ENCODE results near the gene TACC2.

TACC2 gene

GRCh38 chr10:122253605-122254004 is 264.6 kb downstream of the TACC2 start:
- ATAC-seq: no peak
- TF ChIP-seq BACH2 (CRISPR knock-in tag; IDR thresholded peaks at IDR 0.05; ENCODE audit: borderline replicate concordance) (no peak), OSR1 (CRISPR knock-in tag; IDR thresholded peaks at IDR 0.05) (no peak), PPARA (CRISPR knock-in tag; IDR thresholded peaks at IDR 0.05; ENCODE audit: borderline replicate concordance) (no peak), TOX (CRISPR knock-in tag; IDR thresholded peaks at IDR 0.05; ENCODE audit: borderline replicate concordance) (no peak), POU6F1 (CRISPR knock-in tag; IDR thresholded peaks at IDR 0.05; ENCODE audit: borderline replicate concordance, low read depth) (no peak), PATZ1 (CRISPR knock-in tag; IDR thresholded peaks at IDR 0.05; ENCODE audit: borderline replicate concordance) (no peak), SNAI2 (CRISPR knock-in tag; IDR thresholded peaks at IDR 0.05) (no peak), RARB (CRISPR knock-in tag; IDR thresholded peaks at IDR 0.05) (no peak), ZNF565 (CRISPR knock-in tag; conservative IDR thresholded peaks at IDR 0.05; ENCODE audit: low read depth) (no peak), ZFP3 (CRISPR knock-in tag; IDR thresholded peaks at IDR 0.05) (no peak), CREB5 (CRISPR knock-in tag; IDR thresholded peaks at IDR 0.05; ENCODE audit: low read depth) (no peak), CSDC2 (CRISPR knock-in tag; IDR thresholded peaks at IDR 0.05) (no peak), TSHZ2 (CRISPR knock-in tag; IDR thresholded peaks at IDR 0.05) (no peak), ARNTL (CRISPR knock-in tag; IDR thresholded peaks at IDR 0.05; ENCODE audit: borderline replicate concordance, low read depth) (no peak), ISL1 (CRISPR knock-in tag; IDR thresholded peaks at IDR 0.05) (no peak), ESRRG (CRISPR knock-in tag; IDR thresholded peaks at IDR 0.05) (no peak), ZFP30 (CRISPR knock-in tag; IDR thresholded peaks at IDR 0.05) (no peak)

- TF ChIP-seq CREB5 (CRISPR knock-in tag; IDR thresholded peaks at IDR 0.05; ENCODE audit: low read depth): no peak
- no peak for ATAC-seq
These were observed 265.9 kb downstream of the TACC2 start for GRCh38 chr10:122254831-122255230.

GRCh38 chr10:122255509-122256301 is 266.7 kb downstream of the TACC2 start:
- no peak for ATAC-seq
- TF ChIP-seq TOX (CRISPR knock-in tag; IDR thresholded peaks at IDR 0.05; ENCODE audit: borderline replicate concordance) (no peak), CREB5 (CRISPR knock-in tag; IDR thresholded peaks at IDR 0.05; ENCODE audit: low read depth) (no peak), ZFP30 (CRISPR knock-in tag; IDR thresholded peaks at IDR 0.05) (no peak), ZFP3 (CRISPR knock-in tag; IDR thresholded peaks at IDR 0.05) (no peak), TSHZ2 (CRISPR knock-in tag; IDR thresholded peaks at IDR 0.05) (no peak), SNAI2 (CRISPR knock-in tag; IDR thresholded peaks at IDR 0.05) (no peak), PATZ1 (CRISPR knock-in tag; IDR thresholded peaks at IDR 0.05; ENCODE audit: borderline replicate concordance) (no peak), PPARA (CRISPR knock-in tag; IDR thresholded peaks at IDR 0.05; ENCODE audit: borderline replicate concordance) (no peak), POU6F1 (CRISPR knock-in tag; IDR thresholded peaks at IDR 0.05; ENCODE audit: borderline replicate concordance, low read depth) (no peak), ZNF565 (CRISPR knock-in tag; conservative IDR thresholded peaks at IDR 0.05; ENCODE audit: low read depth) (no peak)

Measured in SK-N-SH treated with all-trans-retinoic acid at 6 μM for 48 hours (cell line).